ENCODE data around the gene SLC66A2.

The SLC66A2 gene

GRCh38 chr18:79970419-79971133, 19.1 kb upstream of the SLC66A2 start:
- no peak for DNase-seq

GRCh38 chr18:79965119-79965902, 13.9 kb upstream of the SLC66A2 start:
- peak; percentile 40 for DNase-seq

DNA sequence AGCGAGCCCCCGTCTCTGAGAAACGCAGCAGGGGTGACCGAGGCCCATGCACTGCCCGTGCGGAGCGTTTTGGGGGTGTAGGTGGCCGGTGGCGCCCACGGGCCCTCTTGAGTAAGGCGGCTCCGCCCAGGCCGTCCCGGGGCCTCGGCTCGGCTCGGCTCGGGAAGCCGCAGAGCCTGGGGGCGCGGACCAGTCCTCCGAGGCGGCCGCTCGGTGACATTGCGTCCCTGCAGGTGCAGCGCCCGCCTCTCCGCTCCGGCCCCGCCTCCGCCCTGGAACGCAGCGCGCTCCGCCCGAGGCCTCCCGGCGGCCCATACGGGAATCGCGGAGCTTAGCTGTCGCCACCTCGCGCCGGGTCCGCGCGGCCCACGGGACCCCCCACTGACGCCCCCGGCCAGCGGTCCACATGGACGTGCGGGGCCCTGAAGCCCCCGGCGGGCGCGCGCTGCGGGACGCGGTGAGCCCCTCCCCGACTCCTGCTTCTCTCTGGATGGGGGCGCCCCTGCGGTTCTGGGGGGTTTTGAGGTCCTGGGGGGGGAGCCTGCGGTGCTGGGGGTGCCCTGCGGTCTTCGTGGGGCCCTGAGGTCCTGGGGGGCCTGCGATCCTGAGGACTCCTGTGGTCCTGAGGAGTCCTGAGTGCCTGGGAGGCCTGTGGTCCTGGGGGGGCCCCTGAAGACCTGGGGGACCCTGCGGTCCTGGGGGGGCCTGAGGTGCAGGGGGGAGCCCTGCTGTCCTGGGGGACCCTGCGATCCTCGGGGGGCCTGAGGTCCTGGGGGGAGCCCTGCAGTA, 13.1 kb upstream of the SLC66A2 start, which contains the start of gene HSBP1L1:
TSS of gene HSBP1L1 (plus strand) at position 314 of the 789 bp plus-strand sequence. CDS start at position 407, 93 bp downstream.
- DNase-seq, result peak; percentile 35

DNA sequence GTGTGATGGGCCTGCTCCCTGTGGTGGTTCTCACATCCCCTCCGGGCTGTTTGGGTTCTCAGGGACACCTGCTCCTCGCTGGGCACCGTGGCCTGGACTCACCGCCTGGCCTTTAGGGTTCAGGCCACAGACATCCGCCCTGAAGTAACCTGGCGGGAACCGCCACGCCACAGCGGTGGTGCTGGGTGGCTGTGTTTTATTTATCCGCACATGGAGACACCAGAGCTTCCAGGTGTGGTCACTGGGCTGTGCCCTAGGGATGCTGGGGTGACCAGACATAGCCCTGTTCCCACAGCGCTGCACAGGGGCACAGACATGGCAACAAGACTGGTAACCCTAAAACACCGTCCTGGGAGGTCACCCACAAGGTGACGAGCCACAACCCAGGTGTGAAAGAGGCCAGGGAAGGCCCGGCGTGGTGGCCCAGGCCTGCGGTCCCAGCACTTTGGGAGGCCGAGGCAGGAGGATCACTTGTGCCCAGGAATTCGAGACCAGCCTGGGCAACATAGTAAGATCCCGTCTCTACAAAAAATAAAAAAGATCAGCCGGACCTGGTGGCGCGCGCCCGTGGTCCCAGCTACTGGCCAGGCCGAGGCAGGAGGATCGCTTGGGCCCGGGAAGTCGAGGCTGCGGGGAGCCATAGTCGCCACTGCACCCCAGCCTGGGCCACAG, 12.3 kb upstream of the SLC66A2 start:
- no peak for DNase-seq

DNA sequence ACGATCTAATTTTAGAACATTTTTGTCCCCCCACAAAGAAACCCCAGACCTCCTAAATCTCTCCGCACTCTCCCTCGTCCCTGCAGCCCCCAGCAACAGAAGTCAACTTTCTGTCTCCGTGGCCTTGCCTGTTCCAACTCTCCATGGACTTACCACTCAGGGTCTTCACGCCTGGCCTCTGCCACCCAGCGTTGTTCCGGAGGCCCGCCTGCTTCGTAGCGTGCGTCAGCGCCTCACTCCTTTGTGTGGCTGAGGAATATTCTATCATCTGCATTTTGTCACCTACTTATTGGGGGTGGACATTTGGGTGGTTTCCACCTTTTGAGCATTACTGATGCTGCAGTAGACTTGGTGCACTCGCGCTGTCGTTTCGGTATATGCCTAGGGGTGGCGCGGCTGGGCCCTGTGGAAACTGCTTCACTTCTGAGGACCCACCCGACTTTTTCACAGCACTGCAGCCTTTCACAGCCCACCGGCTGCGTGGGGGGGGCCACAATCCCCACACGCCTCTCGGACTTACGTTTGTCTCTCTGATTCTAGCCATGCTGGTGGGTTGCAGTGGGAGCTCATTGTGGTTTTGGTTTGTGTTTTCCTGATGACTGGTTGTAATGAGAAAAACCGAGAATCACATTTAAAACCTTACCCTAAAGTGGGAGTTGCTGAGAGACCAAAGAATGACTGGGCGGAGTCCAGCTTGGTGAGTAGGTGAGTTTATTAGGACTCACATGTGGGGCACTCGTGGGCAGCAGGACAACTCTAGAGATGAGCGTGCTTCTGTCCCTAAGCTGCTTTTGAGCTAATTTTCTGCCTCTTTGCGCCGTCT, 11.6 kb upstream of the SLC66A2 start:
- no peak for DNase-seq

GRCh38 chr18:79962311-79962710, 10.9 kb upstream of the SLC66A2 start:
- DNase-seq, result no peak

DNA sequence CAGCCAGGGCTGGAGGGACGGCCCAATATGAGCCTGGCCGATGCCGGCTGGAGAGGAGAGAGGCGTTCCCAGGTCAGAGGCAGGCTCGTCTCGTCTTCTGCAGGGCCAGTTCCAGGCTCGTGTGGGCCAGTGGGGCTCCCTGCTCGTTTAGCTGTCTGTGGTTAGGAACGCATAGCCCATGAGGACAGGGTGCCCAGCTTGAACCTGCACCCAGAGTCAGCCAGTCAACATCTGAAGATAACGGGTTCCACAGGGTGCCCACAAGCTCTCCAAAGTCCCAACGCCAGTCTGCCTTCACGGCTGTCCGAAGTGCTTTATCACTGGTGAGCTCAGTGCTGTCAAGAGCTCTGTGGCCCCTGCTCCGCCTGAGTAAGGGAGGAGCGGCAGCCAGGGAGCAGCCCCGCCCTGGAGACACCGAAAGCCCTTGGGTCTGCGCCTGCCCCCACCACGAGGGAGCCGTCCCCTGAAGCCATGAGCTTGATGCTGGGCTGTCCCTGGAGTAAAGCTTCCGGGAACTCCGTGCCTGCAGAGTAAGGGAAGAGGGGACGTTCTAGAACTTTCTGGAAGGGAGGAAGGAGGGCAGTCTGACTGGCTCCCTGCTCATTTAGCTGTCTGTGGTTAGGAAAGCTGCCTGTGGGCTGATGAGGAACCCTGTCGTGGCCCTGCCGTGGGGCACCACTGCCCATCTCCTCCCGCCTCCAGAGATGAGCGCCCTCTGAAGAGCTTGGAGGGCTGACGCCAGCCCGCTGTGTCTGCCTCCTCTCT, 10.3 kb upstream of the SLC66A2 start:
- peak; percentile 76 for DNase-seq

DNA sequence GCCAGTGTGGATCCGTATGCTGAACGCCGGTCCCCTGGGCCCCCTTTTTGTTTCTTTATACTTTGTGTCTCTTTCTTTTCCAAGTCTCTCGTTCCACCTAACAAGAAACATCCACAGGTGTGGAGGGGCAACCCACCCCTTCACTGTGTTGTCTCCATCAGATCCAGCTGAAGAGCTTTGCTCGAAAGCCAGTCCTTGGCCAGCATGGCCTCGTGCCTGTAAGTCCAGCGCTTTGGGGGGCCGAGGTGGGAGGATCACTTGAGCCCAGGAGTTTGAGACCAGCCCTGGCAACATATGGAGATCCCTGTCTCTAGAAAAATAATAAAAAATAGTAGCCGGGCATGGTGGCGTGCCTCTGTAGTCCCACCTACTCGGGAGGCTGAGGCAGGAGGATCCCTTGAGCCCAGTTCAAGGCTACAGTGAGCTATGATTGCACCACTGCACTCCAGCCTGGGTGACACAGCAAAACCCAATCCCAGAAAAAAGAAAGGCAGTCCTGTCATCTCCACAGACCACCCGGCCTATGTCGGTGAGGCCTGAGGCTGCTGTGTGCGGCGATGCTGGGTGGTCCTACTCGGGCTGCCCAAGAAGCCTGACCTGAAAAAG, 9.6 kb upstream of the SLC66A2 start:
- DNase-seq, result no peak

DNA sequence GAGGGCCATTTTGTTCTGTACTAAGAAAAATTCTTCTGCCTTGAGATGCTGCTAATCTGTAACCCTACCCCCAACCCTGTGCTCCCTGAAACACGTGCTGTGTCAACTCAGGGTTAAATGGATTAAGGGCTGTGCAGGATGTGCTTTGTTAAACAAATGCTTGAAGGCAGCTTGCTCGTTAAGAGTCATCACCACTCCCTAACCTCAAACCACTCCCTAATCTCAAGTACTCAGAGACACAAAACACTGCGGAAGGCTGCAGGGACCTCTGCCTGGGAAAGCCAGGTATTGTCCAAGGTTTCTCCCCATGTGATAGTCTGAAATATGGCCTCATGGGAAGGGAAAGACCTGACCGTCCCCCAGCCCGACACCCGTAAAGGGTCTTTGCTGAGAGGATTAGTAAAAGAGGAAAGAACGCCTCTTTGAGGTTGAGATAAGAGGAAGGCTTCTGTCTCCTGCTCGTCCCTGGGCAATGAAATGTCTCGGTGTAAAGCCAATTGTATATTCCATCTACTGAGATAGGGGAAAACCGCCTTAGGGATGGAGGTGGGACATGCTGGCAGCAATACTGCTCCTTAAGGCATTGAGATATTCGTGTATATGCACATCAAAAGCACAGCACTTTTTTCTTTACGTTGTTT, 8.8 kb upstream of the SLC66A2 start:
- peak; percentile 85 for DNase-seq

DNA sequence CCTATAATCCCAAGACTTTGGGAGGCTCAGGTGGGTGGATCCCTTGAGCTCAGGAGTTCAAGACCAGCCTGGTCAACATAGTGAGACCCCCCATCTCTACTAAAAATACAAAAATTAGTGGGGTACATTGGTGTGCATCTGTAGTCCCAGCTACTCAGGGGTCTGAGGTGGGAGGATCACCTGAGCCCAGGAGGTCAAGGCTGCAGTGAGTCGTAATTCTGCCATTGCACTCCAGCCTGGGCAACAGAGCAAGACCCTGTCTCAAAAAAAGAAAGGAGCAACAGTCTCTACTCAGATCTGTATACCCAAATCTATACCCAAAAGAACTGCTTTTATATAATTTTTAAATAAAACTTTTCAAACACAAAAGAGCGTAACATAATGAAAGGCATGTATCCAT, 7.5 kb upstream of the SLC66A2 start:
- DNase-seq, result no peak

DNA sequence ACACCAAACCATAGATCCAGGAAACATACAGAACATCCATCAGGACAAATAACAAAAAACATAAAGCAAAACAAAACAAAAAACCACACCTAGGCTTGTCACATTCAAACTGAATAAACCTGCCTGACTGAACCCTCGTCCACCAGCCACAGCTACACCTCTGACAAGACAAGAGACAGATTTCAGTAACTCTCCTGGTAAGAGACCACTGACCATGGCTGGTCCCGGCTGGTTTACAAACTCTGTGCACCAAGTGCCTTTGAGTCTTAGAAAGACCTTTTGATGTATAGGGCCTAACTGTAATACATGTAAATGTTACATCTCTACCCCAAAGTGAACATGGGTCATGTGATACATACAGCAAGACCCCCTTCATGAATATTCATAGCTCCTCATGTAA, 4.8 kb upstream of the SLC66A2 start:
- no peak for DNase-seq

DNA sequence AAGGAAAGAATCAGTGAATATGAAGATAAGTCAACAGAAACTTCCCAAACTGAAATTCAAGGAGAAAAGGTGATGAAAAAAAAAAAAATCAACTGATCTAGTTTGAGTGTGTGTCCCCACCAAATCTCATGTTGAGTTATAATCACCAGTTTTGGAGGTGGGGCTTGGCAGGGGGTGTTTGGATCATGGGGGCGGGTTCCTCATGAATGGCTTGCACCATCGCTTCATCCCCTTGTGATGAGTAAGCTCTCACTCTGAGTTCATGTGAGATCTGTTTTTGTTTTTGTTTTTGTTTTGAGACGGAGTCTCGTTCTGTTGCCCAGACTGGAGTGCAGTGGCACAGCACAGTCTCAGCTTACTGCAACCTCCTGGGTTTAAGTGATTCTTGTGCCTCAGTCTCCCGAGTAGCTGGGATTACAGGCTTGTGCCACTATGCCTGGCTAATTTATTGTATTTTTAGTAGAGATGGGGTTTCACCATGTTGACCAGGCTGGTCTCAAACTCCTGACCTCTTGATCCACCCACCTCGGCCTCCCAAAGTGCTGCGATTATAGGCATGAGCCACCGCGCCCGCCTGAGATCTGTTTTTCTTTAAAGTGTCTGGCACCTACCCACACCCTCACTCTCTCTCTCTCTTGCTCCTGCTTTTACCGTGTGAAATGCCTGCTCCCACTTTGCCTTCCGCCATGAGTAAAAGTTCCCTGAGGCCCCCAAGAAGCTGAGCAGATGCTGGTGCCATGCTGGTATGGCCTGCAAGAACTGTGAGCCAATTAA, 4.0 kb upstream of the SLC66A2 start:
- no peak for DNase-seq

DNA sequence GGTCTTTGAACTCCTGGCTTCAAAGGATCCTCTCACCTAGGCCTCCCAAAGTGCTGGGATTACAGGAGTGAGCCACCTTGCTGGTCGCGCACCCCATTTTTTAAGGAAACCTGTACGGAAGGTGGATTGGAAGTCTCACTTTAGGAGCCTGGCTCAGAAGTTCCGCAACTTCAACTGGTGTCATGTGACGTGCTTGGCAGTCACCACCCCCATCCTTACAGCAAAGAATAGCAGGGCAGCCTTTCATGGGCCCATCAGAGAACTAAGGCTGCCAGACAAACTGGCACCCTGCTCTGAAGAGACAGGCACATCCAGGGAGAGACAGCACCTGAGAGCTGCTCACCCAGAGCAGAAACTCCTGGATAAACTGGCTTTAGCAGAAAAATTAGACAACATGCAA, 3.3 kb upstream of the SLC66A2 start:
- no peak for DNase-seq

- peak; percentile 34 for DNase-seq
Observed at GRCh38 chr18:79953971-79954651, 2.7 kb upstream of the SLC66A2 start.

GRCh38 chr18:79952996-79953559, 1.6 kb upstream of the SLC66A2 start:
- no peak for DNase-seq

DNA sequence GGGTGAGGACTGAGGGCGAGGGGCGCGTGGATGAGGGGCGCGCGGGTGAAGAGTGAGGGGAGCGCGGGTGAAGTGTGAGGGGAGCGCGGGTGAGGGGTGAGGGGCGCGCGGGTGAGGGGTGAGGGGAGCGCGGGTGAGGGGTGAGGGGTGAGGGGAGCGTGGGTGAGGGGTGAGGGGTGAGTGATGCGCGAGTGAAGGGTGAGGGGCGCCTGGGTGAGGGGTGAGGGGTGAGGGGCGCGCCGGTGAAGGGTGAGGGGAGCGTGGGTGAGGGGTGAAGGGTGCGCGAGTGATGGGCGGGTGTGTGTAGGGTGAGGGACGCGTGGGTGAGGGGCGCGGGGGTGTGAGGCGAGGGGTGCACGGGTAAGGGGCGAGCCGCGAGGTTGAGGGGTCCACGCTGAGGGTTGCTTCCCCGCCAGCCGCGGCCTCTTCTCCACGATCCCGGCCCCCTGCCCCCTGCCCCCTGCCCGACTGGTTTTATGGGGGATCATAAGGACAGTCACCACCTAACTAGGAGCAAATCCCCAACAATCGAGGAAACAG, 1.1 kb upstream of the SLC66A2 start:
- no peak for DNase-seq

GRCh38 chr18:79950515-79951341, 725 bp downstream of the SLC66A2 start:
- DNase-seq, result peak; percentile 10
